ENCODE data around the gene PAPOLG.

The PAPOLG gene

DNA sequence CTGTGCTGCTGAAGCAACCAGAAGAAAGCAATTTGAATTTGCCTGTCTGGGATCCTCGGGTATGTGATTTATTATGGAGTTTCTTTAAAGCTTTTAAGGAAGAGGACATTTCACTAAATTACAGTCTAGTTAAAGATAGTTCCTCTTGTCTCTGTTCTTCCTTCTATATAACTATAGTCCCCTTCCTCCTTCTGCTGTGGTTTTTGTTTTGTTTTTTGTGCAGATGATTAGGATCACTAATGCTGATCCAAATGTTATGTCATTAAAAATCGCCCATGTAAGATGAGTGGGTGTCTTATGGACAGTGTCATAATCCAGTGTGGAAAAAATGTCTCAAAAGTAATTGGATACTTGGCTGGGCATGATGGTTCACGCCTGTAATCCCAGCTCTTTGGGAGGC is 24.7 kb downstream of the PAPOLG start:
- no peak for ATAC-seq

DNA sequence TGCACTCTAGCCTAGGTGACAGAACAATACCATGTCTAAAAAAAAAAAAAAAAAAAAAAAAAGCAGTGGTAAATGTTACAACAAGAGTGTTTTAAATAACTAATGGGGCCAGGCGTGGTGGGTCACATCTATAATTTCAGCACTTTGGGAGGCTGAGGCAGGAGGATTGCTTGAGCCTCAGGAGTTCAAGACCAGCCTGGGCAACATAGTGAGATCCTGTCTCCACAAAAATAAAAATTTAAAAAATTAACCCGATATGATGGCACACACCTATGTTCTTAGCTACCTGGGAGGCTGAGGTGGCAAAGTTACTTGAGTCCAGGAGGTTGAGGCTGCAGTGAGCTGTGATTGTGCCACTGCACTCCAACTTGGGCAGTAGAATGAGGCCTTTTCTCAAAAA is 37.1 kb downstream of the PAPOLG start:
- no peak for ATAC-seq

More for the DNA sequence above, 24.7 kb downstream of the PAPOLG start:
- TF ChIP-seq TOX (CRISPR knock-in tag; IDR thresholded peaks at IDR 0.05; ENCODE audit: borderline replicate concordance) (no peak), RARB (CRISPR knock-in tag; IDR thresholded peaks at IDR 0.05) (no peak), ZNF70 (CRISPR knock-in tag; IDR thresholded peaks at IDR 0.05) (no peak), ISL1 (CRISPR knock-in tag; IDR thresholded peaks at IDR 0.05) (no peak), TCF4 (CRISPR knock-in tag; IDR thresholded peaks at IDR 0.05; ENCODE audit: borderline replicate concordance) (no peak), TSHZ2 (CRISPR knock-in tag; IDR thresholded peaks at IDR 0.05) (no peak), ZNF8 (CRISPR knock-in tag; IDR thresholded peaks at IDR 0.05) (no peak), CREB5 (CRISPR knock-in tag; IDR thresholded peaks at IDR 0.05; ENCODE audit: low read depth) (no peak), POU6F1 (CRISPR knock-in tag; IDR thresholded peaks at IDR 0.05; ENCODE audit: borderline replicate concordance, low read depth) (no peak)

More for the DNA sequence above, 37.1 kb downstream of the PAPOLG start:
- TF ChIP-seq TSHZ2 (CRISPR knock-in tag; IDR thresholded peaks at IDR 0.05) (no peak), ZFP3 (CRISPR knock-in tag; IDR thresholded peaks at IDR 0.05) (no peak), TCF4 (CRISPR knock-in tag; IDR thresholded peaks at IDR 0.05; ENCODE audit: borderline replicate concordance) (no peak), BACH2 (CRISPR knock-in tag; IDR thresholded peaks at IDR 0.05; ENCODE audit: borderline replicate concordance) (no peak), ESRRG (CRISPR knock-in tag; IDR thresholded peaks at IDR 0.05) (no peak), ZC3H10 (CRISPR knock-in tag; IDR thresholded peaks at IDR 0.05) (no peak), ZNF8 (CRISPR knock-in tag; IDR thresholded peaks at IDR 0.05) (no peak), CREB5 (CRISPR knock-in tag; IDR thresholded peaks at IDR 0.05; ENCODE audit: low read depth) (no peak), PPARA (CRISPR knock-in tag; IDR thresholded peaks at IDR 0.05; ENCODE audit: borderline replicate concordance) (no peak), ZFP30 (CRISPR knock-in tag; IDR thresholded peaks at IDR 0.05) (no peak), RARB (CRISPR knock-in tag; IDR thresholded peaks at IDR 0.05) (no peak), POU6F1 (CRISPR knock-in tag; IDR thresholded peaks at IDR 0.05; ENCODE audit: borderline replicate concordance, low read depth) (no peak)
- TF ChIP-seq, protein P1, sequence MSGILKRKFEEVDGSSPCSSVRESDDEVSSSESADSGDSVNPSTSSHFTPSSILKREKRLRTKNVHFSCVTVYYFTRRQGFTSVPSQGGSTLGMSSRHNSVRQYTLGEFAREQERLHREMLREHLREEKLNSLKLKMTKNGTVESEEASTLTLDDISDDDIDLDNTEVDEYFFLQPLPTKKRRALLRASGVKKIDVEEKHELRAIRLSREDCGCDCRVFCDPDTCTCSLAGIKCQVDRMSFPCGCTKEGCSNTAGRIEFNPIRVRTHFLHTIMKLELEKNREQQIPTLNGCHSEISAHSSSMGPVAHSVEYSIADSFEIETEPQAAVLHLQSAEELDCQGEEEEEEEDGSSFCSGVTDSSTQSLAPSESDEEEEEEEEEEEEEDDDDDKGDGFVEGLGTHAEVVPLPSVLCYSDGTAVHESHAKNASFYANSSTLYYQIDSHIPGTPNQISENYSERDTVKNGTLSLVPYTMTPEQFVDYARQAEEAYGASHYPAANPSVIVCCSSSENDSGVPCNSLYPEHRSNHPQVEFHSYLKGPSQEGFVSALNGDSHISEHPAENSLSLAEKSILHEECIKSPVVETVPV (CRISPR knock-in tag; IDR thresholded peaks at IDR 0.05): no peak
- TF ChIP-seq, protein P2, sequence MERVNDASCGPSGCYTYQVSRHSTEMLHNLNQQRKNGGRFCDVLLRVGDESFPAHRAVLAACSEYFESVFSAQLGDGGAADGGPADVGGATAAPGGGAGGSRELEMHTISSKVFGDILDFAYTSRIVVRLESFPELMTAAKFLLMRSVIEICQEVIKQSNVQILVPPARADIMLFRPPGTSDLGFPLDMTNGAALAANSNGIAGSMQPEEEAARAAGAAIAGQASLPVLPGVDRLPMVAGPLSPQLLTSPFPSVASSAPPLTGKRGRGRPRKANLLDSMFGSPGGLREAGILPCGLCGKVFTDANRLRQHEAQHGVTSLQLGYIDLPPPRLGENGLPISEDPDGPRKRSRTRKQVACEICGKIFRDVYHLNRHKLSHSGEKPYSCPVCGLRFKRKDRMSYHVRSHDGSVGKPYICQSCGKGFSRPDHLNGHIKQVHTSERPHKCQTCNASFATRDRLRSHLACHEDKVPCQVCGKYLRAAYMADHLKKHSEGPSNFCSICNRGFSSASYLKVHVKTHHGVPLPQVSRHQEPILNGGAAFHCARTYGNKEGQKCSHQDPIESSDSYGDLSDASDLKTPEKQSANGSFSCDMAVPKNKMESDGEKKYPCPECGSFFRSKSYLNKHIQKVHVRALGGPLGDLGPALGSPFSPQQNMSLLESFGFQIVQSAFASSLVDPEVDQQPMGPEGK (CRISPR knock-in tag; IDR thresholded peaks at IDR 0.05; ENCODE audit: borderline replicate concordance): no peak
